DND-41 (cell line): ENCODE measurements around the gene CHST12.

Source experiments
- CTCF ChIP-seq: IDR thresholded peaks from 2 replicates; pipeline ENCODE4 v1.5.1; 2012; ENCODE audit warnings: borderline replicate concordance, low read length, moderate library complexity, mild to moderate bottlenecking; ENCODE audit not compliant: poor library complexity, severe bottlenecking; ENCODE audit errors: extremely low read depth
- EZH2 ChIP-seq: IDR thresholded peaks from 3 replicates; pipeline ENCODE4 v1.6.1; 2012; ENCODE audit warnings: borderline replicate concordance, low read depth, mild to moderate bottlenecking, moderate library complexity, low read length, inconsistent platforms; ENCODE audit not compliant: severe bottlenecking

- no peak for TF ChIP-seq CTCF
- TF ChIP-seq EZH2 = no peak
Observed at GRCh38 chr7:2398506-2398905, 4.9 kb upstream of the CHST12 start.
